ENCODE data around the gene LYST. TPM values are rescaled to one million over a fixed set of nuclear protein-coding genes. Genes with fewer than 3 reads are reported as not detected.

Gene LYST
- total and polyA plus RNA-seq, 2 of the 8 experiments (the other 6 are each of a cell fraction or from before 2014, with no cell fraction given) = 0.29 to 0.58 TPM

DNA sequence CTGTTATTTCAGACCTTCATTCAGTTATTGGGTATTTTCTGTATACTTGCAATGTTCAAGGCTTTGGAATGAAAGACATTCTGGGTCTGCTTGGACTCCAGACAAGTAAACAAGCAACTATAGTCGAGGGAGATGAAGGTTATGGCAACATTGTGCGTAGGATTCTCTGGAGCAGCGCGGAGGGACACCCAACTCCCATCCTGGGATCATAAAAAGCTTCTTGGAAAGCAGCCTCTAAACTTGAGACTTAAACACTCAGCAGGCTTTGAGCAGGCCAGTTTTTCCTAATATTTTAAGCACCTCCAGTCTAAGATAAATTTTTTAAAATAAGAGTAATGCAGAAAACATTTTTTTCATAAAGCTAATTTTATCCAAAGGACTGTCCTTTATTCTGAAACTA is 7.6 kb upstream of the LYST start:
- no peak for FAIRE-seq
- TF ChIP-seq CTBP2 (IDR thresholded peaks at IDR 0.05; ENCODE audit: borderline replicate concordance, insufficient read depth, insufficient read length, low read length) = no peak

More for the DNA sequence above, 7.6 kb upstream of the LYST start:
- no peak overlapping the region for H2BK15ac ChIP-seq (ENCODE audit: low read length)
- no peak overlapping the region for H3K14ac ChIP-seq (ENCODE audit: insufficient read length)
- no peaks in the 10 kb centered on the region for H3K36me3 ChIP-seq (ENCODE audit: control insufficient read depth in 2 of 4, insufficient read depth in 4 of 4, low read length in 3 of 4)
- no peak overlapping the region for H3K9ac ChIP-seq (replicated peaks in 1 of 4; ENCODE audit: extremely low read depth in 1 of 4, low read depth in 3 of 4, low read length in 3 of 4)
- H3K23ac ChIP-seq (ENCODE audit: insufficient read length) = no peak overlapping the region
- H3K4me2 ChIP-seq (ENCODE audit: insufficient read depth in 1 of 2, low read depth in 2 of 2, low read length in 2 of 2) = no peak overlapping the region
- no peak overlapping the region for H2AK5ac ChIP-seq (ENCODE audit: low read depth, low read length)
- no peaks in the 10 kb centered on the region for H3K79me1 ChIP-seq (ENCODE audit: low read depth, low read length)
- H4K5ac ChIP-seq (ENCODE audit: insufficient read length, low read depth, low read length) = no peak overlapping the region
- H4K20me1 ChIP-seq (replicated peaks in 1 of 2; ENCODE audit: control insufficient read depth in 1 of 2, insufficient read depth in 2 of 2, low read length in 2 of 2) = peaks cover 0 to 1% of the 10 kb centered on the region in 2 experiments
- no peaks in the 10 kb centered on the region for H3K27me3 ChIP-seq (replicated peaks in 1 of 4; ENCODE audit: control insufficient read depth in 3 of 4, extremely low read depth in 1 of 4, insufficient read depth in 3 of 4, low read length in 3 of 4)
- no peaks in the 10 kb centered on the region for H3K79me2 ChIP-seq (ENCODE audit: control insufficient read depth in 1 of 2, insufficient read depth in 2 of 2, low read length in 2 of 2)
- H3K23me2 ChIP-seq (ENCODE audit: low read depth, low read length) = no peaks in the 10 kb centered on the region
- DNase-seq (ENCODE audit: low read depth in 1 of 2, low spot score in 2 of 2) = no peak
- no peak overlapping the region for H3K27ac ChIP-seq (ENCODE audit: low read depth, low read length)
- no peak overlapping the region for H2BK20ac ChIP-seq (ENCODE audit: low read length)
- no peak overlapping the region for H3K4me3 ChIP-seq (ENCODE audit: extremely low read depth in 1 of 4, insufficient read depth in 2 of 4, low read depth in 3 of 4, low read length in 4 of 4)
- H3K18ac ChIP-seq (ENCODE audit: extremely low read depth, low read length) = no peak overlapping the region
- no peak overlapping the region for H2BK12ac ChIP-seq (ENCODE audit: low read depth, low read length)
- no peak overlapping the region for H4K8ac ChIP-seq (ENCODE audit: extremely low read depth, insufficient read depth, low read length)
- H2BK5ac ChIP-seq (ENCODE audit: low read depth, low read length) = no peak overlapping the region
- no peak overlapping the region for H2AFZ ChIP-seq (ENCODE audit: low read length)
- no peaks in the 10 kb centered on the region for H3K9me3 ChIP-seq (ENCODE audit: insufficient read depth in 2 of 2, low read depth in 1 of 2, low read length in 1 of 2)
- H3K4ac ChIP-seq (replicated peaks; ENCODE audit: insufficient read length, low read depth, low read length) = no peak overlapping the region
- H3K4me1 ChIP-seq (replicated peaks in 1 of 4; ENCODE audit: control insufficient read depth in 3 of 4, insufficient read depth in 4 of 4, low read length in 3 of 4) = no peaks in the 10 kb centered on the region
- no peak overlapping the region for H2BK120ac ChIP-seq (replicated peaks; ENCODE audit: low read depth, low read length)
- CTCF ChIA-PET (ENCODE audit: partially characterized antibody) = interaction anchor here (0.8 to 1.5 kb wide), 2 partner anchors 32 to 98 kb away, joined by 3 read pairs; no protein-coding TSS in a partner anchor
- 92% methylated on average over 4 of the region's 4 CpGs; no CpG with 5 or more reads in 1 of the 2 experiments for WGBS, 2 experiments (ENCODE audit: extremely low coverage in 1 of 2, insufficient coverage in 1 of 2, insufficient read length in 1 of 2, insufficient replicate concordance in 2 of 2, low coverage in 1 of 2, low lambda C conversion rate in 2 of 2, missing lambda C conversion rate in 1 of 2)
- no peak overlapping the region for H4K91ac ChIP-seq (replicated peaks; ENCODE audit: insufficient read length, low read length)
- no peak overlapping the region for H3K56ac ChIP-seq (replicated peaks; ENCODE audit: insufficient read length, low read depth, low read length)
- POLR2A ChIA-PET (ENCODE audit: partially characterized antibody) = no interaction called here

Data from H1 (cell line).